ENCODE measurements around the gene RAC3. TPM values are rescaled to one million over a fixed set of nuclear protein-coding genes. Genes with fewer than 3 reads are reported as not detected.
A peak's percentile ranks its signal among the peaks of the same experiment; 100 is the strongest.

Gene RAC3
- polyA plus RNA-seq, 2 of the 4 experiments (the other 2 are of a cell fraction), result 9.9 to 21.0 TPM

GRCh38 chr17:82018152-82018988 lies 13.1 kb upstream of the RAC3 start:
- no peaks in the 10 kb centered on the region for H3K9me3 ChIP-seq
- H3K4me1 ChIP-seq, result peaks cover 32% of the 10 kb centered on the region
- ChIA-PET POLR2A (no interaction called here), CTCF (interaction anchor here (0.7 to 33.2 kb wide), 17 partner anchors 11 to 149 kb away, joined by 3 to 794 read pairs (median 28); partner anchors contain the start of genes ASPSCR1, DCXR, MAFG and MYADML2)
- no peak overlapping the region for H3K4me2 ChIP-seq
- WGBS (ENCODE audit: missing lambda C conversion rate), result 78% methylated on average over 19 of the region's 19 CpGs
- TF ChIP-seq PBX3 (IDR thresholded peaks at IDR 0.05) (peak; percentile 1; the same call in 1 of the 2 replicates), GATA3 (IDR thresholded peaks at IDR 0.05; ENCODE audit: borderline replicate concordance) (no peak)
- FAIRE-seq (no peak), DNase-seq (ENCODE audit: low read depth in 1 of 2, low spot score in 1 of 2) (no peak), ATAC-seq (no peak)
- no peak overlapping the region for H3K4me3 ChIP-seq
- no peak overlapping the region for H3K27ac ChIP-seq

DNA sequence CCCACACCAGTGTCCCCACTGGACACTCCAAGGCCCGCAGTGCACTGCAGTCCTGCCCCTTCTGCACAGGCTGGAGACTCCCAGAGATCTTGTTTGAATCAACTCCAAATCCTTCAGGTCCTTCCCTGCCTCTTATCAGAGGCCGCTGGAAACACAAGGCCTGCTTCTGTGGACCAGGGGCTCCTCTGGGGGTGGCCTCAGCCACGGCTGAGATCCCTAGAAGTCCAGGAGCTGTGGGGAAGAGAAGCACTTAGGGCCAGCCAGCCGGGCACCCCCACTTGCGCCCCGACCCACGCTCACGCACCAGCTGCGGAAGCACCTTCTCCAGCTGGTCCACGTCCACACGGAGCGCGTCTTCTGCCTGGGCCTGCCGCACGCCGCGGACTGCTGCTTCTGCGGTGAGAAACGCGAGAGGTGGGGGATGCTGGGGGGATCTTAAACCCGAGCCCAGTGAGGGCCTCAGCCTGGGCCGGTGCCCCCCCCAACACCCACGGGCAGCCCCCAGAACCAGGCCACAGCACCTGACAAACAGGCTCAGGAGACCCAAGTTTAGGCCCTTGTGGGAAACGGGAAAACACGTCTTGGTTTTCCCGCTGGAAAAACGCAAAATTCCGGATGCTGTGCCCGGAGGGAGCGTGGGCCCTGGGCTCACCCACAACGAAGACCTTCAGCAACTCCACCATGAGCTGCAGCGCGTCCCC lies 12.3 kb upstream of the RAC3 start:
- H3K4me3 ChIP-seq, result no peak overlapping the region
- ChIA-PET CTCF (interaction anchor here (0.5 to 33.2 kb wide), 30 partner anchors 11 to 326 kb away, joined by 3 to 794 read pairs (median 7); partner anchors contain the start of genes ASPSCR1, DCXR, MAFG and MYADML2), POLR2A (interaction anchor here (0.7 to 1.9 kb wide), 3 partner anchors 19 to 80 kb away, joined by 3 to 6 read pairs (median 3); partner anchors contain the start of gene DCXR)
- TF ChIP-seq EP300 (IDR thresholded peaks at IDR 0.05) (no peak), ZFP36 (IDR thresholded peaks at IDR 0.05; ENCODE audit: borderline replicate concordance, partially characterized antibody) (no peak), CTCF (IDR thresholded peaks at IDR 0.05) (no peak), ESRRA (IDR thresholded peaks at IDR 0.05; ENCODE audit: borderline replicate concordance, low read length) (no peak), POLR2AphosphoS2 (conservative IDR thresholded peaks at IDR 0.05; ENCODE audit: low read length) (no peak), CEBPB (IDR thresholded peaks at IDR 0.05) (no peak), SMC3 (IDR thresholded peaks at IDR 0.05) (no peak), FOSB (CRISPR knock-in tag; IDR thresholded peaks at IDR 0.05) (no peak), RAD21 (conservative IDR thresholded peaks at IDR 0.05 in 1 of 2, IDR thresholded peaks at IDR 0.05 in 1 of 2) (no peak), HDAC2 (IDR thresholded peaks at IDR 0.05) (no peak), POLR2A (IDR thresholded peaks at IDR 0.05; ENCODE audit: low read length) (no peak), GATA3 (IDR thresholded peaks at IDR 0.05; ENCODE audit: borderline replicate concordance) (no peak), KDM1A (IDR thresholded peaks at IDR 0.05; ENCODE audit: low read depth) (no peak), RNF2 (IDR thresholded peaks at IDR 0.05; ENCODE audit: borderline replicate concordance, low read depth) (no peak)
- no peak overlapping the region for H3K4me2 ChIP-seq
- FAIRE-seq (no peak), DNase-seq (ENCODE audit: low read depth in 1 of 2, low spot score in 1 of 2) (no peak), ATAC-seq (no peak)
- 88% methylated on average over 33 of the region's 33 CpGs for WGBS (ENCODE audit: missing lambda C conversion rate)
- H3K27ac ChIP-seq, result no peak overlapping the region; a peak in 1 of 6 replicates
- H3K4me1 ChIP-seq, result peaks cover 37% of the 10 kb centered on the region
- no peaks in the 10 kb centered on the region for H3K9me3 ChIP-seq

DNA sequence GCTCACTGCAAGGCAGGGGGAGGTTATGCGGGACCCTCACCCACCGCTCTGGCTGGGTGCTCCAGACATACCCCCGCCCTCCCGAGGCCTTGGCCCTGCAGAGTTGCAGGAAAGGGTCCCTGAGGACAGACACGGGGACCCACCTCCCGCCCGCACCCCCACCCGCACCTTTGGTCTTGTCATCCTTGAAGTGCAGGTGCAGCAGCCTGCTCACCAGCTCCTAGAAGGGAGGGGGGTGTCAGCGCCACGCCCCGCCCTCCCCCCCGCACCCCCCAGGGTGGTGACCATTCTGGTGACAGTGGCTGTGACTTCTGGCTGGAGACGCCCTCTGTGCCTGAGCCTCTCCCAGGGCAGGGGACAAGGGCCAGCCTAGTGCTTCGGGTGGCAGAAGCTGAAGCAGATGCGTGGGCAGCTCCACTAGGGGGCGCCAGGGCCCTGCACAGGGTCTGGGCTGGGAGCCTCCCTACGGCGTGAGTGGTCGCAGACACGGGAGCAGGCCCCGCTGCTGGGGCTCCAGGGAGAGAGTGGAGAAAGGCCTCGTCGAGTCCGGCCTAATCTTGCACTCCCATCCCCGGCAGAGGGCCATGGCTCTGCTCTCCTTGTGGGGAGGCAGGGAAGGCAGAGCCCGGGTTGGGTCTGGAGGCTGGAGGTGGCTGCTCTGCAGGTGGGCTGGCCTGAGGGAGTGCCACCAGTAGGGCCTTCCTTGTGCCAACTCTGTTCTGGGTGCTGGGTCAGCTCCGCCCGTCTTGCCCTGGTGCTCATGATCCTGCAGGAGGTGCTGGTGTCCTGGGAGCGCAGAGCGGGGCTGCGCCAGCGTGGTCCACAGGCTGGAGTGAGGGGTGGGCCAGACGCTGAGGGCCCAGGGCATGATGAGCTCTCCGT lies 11.5 kb upstream of the RAC3 start:
- Histone ChIP-seq H3K4me2 (peak overlapping the region; percentile 9; the same call in 1 of the 3 replicates), H3K4me1 (peaks cover 41% of the 10 kb centered on the region), H3K4me3 (no peak overlapping the region), H3K9me3 (no peaks in the 10 kb centered on the region), H3K27ac (peak overlapping the region in 1 of 2 experiments; percentile 44; a peak in 1 of 6 replicates)
- DNase-seq (ENCODE audit: low read depth in 1 of 2, low spot score in 1 of 2), result peak; percentile 65 to 72
- POLR2A ChIA-PET, result interaction anchor here (0.7 to 3.9 kb wide), 5 partner anchors 18 to 79 kb away, joined by 3 to 38 read pairs (median 5); partner anchors contain the start of genes ASPSCR1 and DCXR
- CTCF ChIA-PET, result interaction anchor here (0.5 to 33.2 kb wide), 41 partner anchors 10 to 327 kb away, joined by 3 to 794 read pairs (median 5); partner anchors contain the start of genes ASPSCR1, DCXR, MAFG and MYADML2
- peak; percentile 5 to 21; a peak in 3 of 6 replicates for ATAC-seq
- TF ChIP-seq BHLHE40 (IDR thresholded peaks at IDR 0.05; ENCODE audit: low read depth, low read length), result no peak
- TF ChIP-seq RAD21 (conservative IDR thresholded peaks at IDR 0.05 in 1 of 2, IDR thresholded peaks at IDR 0.05 in 1 of 2), result peak; percentile 44 to 46; a peak in 3 of 5 replicates
- 0 out of 2 replicates have a peak, but pooled peaks have one; percentile 11 for TF ChIP-seq GATA3 (IDR thresholded peaks at IDR 0.05; ENCODE audit: borderline replicate concordance)
- no peak for TF ChIP-seq KDM1A (IDR thresholded peaks at IDR 0.05; ENCODE audit: low read depth)
- no peak for TF ChIP-seq KDM5A (IDR thresholded peaks at IDR 0.05)
- no peak for TF ChIP-seq E2F6 (IDR thresholded peaks at IDR 0.05; ENCODE audit: borderline replicate concordance, low read depth)
- TF ChIP-seq HOXB13 (CRISPR knock-in tag; IDR thresholded peaks at IDR 0.05; ENCODE audit: low read depth), result no peak
- no peak for TF ChIP-seq RFX5 (IDR thresholded peaks at IDR 0.05)
- TF ChIP-seq JUNB (IDR thresholded peaks at IDR 0.05), result no peak
- TF ChIP-seq SMC3 (IDR thresholded peaks at IDR 0.05), result peak; percentile 50
- TF ChIP-seq CTCF (IDR thresholded peaks at IDR 0.05), result peak; percentile 85
- FAIRE-seq, result no peak
- WGBS (ENCODE audit: missing lambda C conversion rate), result 60% methylated on average over 24 of the region's 34 CpGs

Measured in A549 (cell line).